Fibroblast of mammary gland (primary cell): ENCODE results near the gene PSMD5.

Source experiments
- DNase-seq: peaks from one replicate; pipeline ENCODE4 v3.0.0-alpha.2; 2010; ENCODE audit warnings: low read depth
- H3K4me3 ChIP-seq: 2 replicates; pipeline ENCODE4 v1.5.1; 2011; ENCODE audit warnings: low read depth, mild to moderate bottlenecking, low read length, moderate library complexity; ENCODE audit not compliant: control insufficient read depth
- CTCF ChIP-seq: conservative IDR thresholded peaks from 2 replicates; pipeline ENCODE4 v1.5.1; 2011; ENCODE audit warnings: low read depth, low read length, inconsistent platforms; ENCODE audit not compliant: control insufficient read depth, insufficient read depth

The PSMD5 gene

GRCh38 chr9:120874226-120875194, 31.8 kb upstream of the PSMD5 start:
- no peak for DNase-seq
- TF ChIP-seq CTCF = no peak
- H3K4me3 ChIP-seq = no peak overlapping the region

GRCh38 chr9:120873512-120873911, 30.8 kb upstream of the PSMD5 start:
- TF ChIP-seq CTCF = no peak
- no peak for DNase-seq

GRCh38 chr9:120872791-120873502, 30.2 kb upstream of the PSMD5 start:
- DNase-seq = no peak
- no peak overlapping the region for H3K4me3 ChIP-seq
- TF ChIP-seq CTCF = no peak

More at GRCh38 chr9:120873512-120873911, 30.8 kb upstream of the PSMD5 start:
- H3K4me3 ChIP-seq = no peak overlapping the region

- no peak overlapping the region for H3K4me3 ChIP-seq
Measured at GRCh38 chr9:120870206-120870605, 27.5 kb upstream of the PSMD5 start.

GRCh38 chr9:120869726-120870125, 27.0 kb upstream of the PSMD5 start:
- H3K4me3 ChIP-seq = no peak overlapping the region
- no peak for TF ChIP-seq CTCF
- no peak for DNase-seq

More at GRCh38 chr9:120870206-120870605, 27.5 kb upstream of the PSMD5 start:
- no peak for TF ChIP-seq CTCF
- DNase-seq = no peak

GRCh38 chr9:120869360-120869687, 26.6 kb upstream of the PSMD5 start:
- DNase-seq = no peak
- TF ChIP-seq CTCF = no peak
- H3K4me3 ChIP-seq = peak overlapping the region; percentile 47
